Body of pancreas (tissue), 4 donors: ENCODE data around the gene KLRK1.

Experiments used
- POLR2A ChIP-seq, 3 donors: fragments of 450-650 bp; IDR thresholded peaks; one replicate each; pipeline ENCODE4 v1.6.1; 2016; ENCODE audit warnings: antibody characterized with exemption in 3 of 3, mild to moderate bottlenecking in 2 of 3
- TF ChIP-seq, protein P1 (sequence below), 7 experiments: fragments of 450-650 bp in 4 of 7; fragments of 200-600 bp in 3 of 7; sonication (generic) in 3 of 7; IDR thresholded peaks; one replicate each; pipeline ENCODE4 v1.5.1; 2016 to 2019; ENCODE audit warnings: antibody characterized with exemption in 7 of 7

DNA sequence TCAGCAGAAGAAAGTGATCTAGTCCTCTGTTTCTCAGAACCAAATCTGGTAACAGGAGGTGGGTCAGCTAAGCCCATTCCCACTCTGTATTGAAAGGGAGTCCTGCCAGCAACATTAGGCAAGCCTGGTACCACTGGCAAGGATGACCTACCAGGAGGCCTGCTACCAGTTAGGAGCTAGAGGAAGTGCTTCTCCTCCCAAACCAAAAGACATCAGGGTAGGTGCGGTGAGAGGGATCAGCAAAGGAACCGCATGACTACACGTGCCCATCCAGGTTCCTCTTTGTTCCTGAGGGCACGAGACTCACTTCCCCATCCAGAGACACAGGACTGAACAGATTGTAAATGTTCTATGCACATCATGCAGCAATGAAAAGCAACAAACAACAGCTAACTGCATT lies 16.9 kb upstream of the KLRK1 start:
- TF ChIP-seq, protein P1, sequence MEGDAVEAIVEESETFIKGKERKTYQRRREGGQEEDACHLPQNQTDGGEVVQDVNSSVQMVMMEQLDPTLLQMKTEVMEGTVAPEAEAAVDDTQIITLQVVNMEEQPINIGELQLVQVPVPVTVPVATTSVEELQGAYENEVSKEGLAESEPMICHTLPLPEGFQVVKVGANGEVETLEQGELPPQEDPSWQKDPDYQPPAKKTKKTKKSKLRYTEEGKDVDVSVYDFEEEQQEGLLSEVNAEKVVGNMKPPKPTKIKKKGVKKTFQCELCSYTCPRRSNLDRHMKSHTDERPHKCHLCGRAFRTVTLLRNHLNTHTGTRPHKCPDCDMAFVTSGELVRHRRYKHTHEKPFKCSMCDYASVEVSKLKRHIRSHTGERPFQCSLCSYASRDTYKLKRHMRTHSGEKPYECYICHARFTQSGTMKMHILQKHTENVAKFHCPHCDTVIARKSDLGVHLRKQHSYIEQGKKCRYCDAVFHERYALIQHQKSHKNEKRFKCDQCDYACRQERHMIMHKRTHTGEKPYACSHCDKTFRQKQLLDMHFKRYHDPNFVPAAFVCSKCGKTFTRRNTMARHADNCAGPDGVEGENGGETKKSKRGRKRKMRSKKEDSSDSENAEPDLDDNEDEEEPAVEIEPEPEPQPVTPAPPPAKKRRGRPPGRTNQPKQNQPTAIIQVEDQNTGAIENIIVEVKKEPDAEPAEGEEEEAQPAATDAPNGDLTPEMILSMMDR (IDR thresholded peaks at IDR 0.05): no peak
- TF ChIP-seq POLR2A (IDR thresholded peaks at IDR 0.05): no peak
